ENCODE results near the gene DCXR.

GRCh38 chr17:81996757-81997441 lies 40.6 kb downstream of the DCXR start:
- TF ChIP-seq CTCF (IDR thresholded peaks at IDR 0.05 in 4 of 5, conservative IDR thresholded peaks at IDR 0.05 in 1 of 5), result no peak
- TF ChIP-seq POLR2A (IDR thresholded peaks at IDR 0.05), result no peak

All from gastrocnemius medialis (tissue), 4 donors.